OCI-LY1 (cell line): ENCODE measurements around the gene TUT7.

Experiments used
- H2AFZ ChIP-seq: fragments of 200-600 bp; sonication (generic), shearing (Covaris generic); 2 replicates; pipeline ENCODE4 v1.6.0; 2014; ENCODE audit warnings: antibody characterized with exemption, mild to moderate bottlenecking, low read length
- H3F3A ChIP-seq: fragments of 200-600 bp; sonication (generic), shearing (Covaris generic); 2 replicates; pipeline ENCODE4 v1.6.0; 2014; ENCODE audit warnings: mild to moderate bottlenecking, antibody characterized with exemption, low read length, moderate library complexity; ENCODE audit not compliant: insufficient read depth
- H3K27ac ChIP-seq: fragments of 200-600 bp; sonication (generic); 2 replicates; pipeline ENCODE4 v1.5.1; 2014; ENCODE audit warnings: low read length, mixed run types, mild to moderate bottlenecking, low read depth; ENCODE audit not compliant: poor library complexity, severe bottlenecking
- H3K27me3 ChIP-seq: fragments of 200-600 bp; sonication (generic); 2 replicates; pipeline ENCODE4 v1.6.0; 2014; ENCODE audit warnings: antibody characterized with exemption, mild to moderate bottlenecking, low read length, moderate library complexity; ENCODE audit not compliant: insufficient read depth
- H3K36me3 ChIP-seq: fragments of 200-600 bp; sonication (generic); 2 replicates; pipeline ENCODE4 v1.6.1; 2014; ENCODE audit warnings: mild to moderate bottlenecking, antibody characterized with exemption, low read length, moderate library complexity, mixed read lengths; ENCODE audit not compliant: insufficient read depth
- H3K4me1 ChIP-seq: fragments of 200-600 bp; sonication (generic); 2 replicates; pipeline ENCODE4 v1.5.1; 2014; ENCODE audit warnings: mild to moderate bottlenecking, low read length, moderate library complexity; ENCODE audit not compliant: insufficient read depth, severe bottlenecking
- H3K4me2 ChIP-seq: fragments of 200-600 bp; sonication (generic), shearing (Covaris generic); 2 replicates; pipeline ENCODE4 v1.6.1; 2014; ENCODE audit warnings: low read length
- H3K4me3 ChIP-seq: fragments of 200-600 bp; sonication (generic); 2 replicates; pipeline ENCODE4 v1.5.1; 2014; ENCODE audit warnings: low read length, low read depth, mild to moderate bottlenecking, mixed read lengths; ENCODE audit not compliant: poor library complexity, severe bottlenecking
- H3K79me2 ChIP-seq: fragments of 200-600 bp; shearing (Covaris generic); 2 replicates; pipeline ENCODE4 v1.6.1; 2016; ENCODE audit warnings: mixed run types, low read length, mixed read lengths; ENCODE audit not compliant: insufficient read depth
- H3K9ac ChIP-seq: fragments of 200-600 bp; sonication (generic), shearing (Covaris generic); 2 replicates; pipeline ENCODE4 v1.6.1; 2014; ENCODE audit warnings: mild to moderate bottlenecking, low read length, mixed read lengths
- H3K9me2 ChIP-seq: fragments of 200-600 bp; sonication (generic), shearing (Covaris generic); 2 replicates; pipeline ENCODE4 v1.6.1; 2014; ENCODE audit warnings: low read depth, mild to moderate bottlenecking, low read length, mixed read lengths
- H3K9me3 ChIP-seq: fragments of 200-600 bp; shearing (Covaris generic); 2 replicates; pipeline ENCODE4 v1.6.1; 2014; ENCODE audit warnings: low read length, mixed read lengths
- H4K20me1 ChIP-seq: fragments of 200-600 bp; sonication (generic), shearing (Covaris generic); 2 replicates; pipeline ENCODE4 v1.6.0; 2016; ENCODE audit warnings: mild to moderate bottlenecking, low read length; ENCODE audit not compliant: insufficient read depth
- EZH2 ChIP-seq: fragments of 200-600 bp; sonication (generic), shearing (Covaris generic); IDR thresholded peaks from 2 replicates; pipeline ENCODE4 v1.8.0; 2017; ENCODE audit warnings: borderline replicate concordance, mixed run types, mild to moderate bottlenecking, antibody characterized with exemption, low read length, moderate library complexity, mixed read lengths
- TF ChIP-seq, protein P1 (sequence below): fragments of 200-600 bp; sonication (generic), shearing (Covaris generic); IDR thresholded peaks from 2 replicates; pipeline ENCODE4 v1.5.1; 2017; ENCODE audit warnings: mild to moderate bottlenecking, antibody characterized with exemption, low read length, moderate library complexity, mixed read lengths

Gene TUT7

DNA sequence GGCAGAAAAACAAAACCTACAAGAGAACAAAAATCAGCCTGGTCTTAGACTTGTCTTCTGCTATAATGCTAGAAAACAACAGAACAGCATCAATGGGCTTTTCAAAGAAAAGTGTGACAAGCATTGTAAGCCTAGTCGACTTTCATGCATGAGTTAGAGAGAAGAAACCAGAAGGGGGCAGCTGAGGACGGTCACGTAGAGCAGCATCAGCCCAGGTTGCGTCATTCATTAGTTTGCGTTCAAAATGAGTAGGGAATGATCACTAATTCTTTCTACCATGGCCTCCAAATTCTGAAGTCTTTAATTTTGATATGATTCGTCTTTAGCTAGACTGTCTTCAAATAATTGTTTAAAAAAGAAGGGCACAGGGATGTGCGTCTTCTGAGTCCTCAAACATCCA lies 67.2 kb downstream of the TUT7 start:
- H3K9me2 ChIP-seq = no peaks in the 10 kb centered on the region
- H3K27me3 ChIP-seq = no peaks in the 10 kb centered on the region
- no peak overlapping the region for H2AFZ ChIP-seq
- H3K36me3 ChIP-seq = peaks cover 15% of the 10 kb centered on the region; the same call in 1 of the 2 replicates
- H3F3A ChIP-seq = no peaks in the 10 kb centered on the region
- H3K9ac ChIP-seq = no peak overlapping the region; the same call in 1 of the 2 replicates
- H3K4me2 ChIP-seq = no peak overlapping the region; the same call in 1 of the 2 replicates
- TF ChIP-seq EZH2 = no peak
- TF ChIP-seq, protein P1, sequence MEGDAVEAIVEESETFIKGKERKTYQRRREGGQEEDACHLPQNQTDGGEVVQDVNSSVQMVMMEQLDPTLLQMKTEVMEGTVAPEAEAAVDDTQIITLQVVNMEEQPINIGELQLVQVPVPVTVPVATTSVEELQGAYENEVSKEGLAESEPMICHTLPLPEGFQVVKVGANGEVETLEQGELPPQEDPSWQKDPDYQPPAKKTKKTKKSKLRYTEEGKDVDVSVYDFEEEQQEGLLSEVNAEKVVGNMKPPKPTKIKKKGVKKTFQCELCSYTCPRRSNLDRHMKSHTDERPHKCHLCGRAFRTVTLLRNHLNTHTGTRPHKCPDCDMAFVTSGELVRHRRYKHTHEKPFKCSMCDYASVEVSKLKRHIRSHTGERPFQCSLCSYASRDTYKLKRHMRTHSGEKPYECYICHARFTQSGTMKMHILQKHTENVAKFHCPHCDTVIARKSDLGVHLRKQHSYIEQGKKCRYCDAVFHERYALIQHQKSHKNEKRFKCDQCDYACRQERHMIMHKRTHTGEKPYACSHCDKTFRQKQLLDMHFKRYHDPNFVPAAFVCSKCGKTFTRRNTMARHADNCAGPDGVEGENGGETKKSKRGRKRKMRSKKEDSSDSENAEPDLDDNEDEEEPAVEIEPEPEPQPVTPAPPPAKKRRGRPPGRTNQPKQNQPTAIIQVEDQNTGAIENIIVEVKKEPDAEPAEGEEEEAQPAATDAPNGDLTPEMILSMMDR = peak; percentile 63; the same call in 1 of the 2 replicates
- no peaks in the 10 kb centered on the region for H3K79me2 ChIP-seq
- H3K9me3 ChIP-seq = no peaks in the 10 kb centered on the region
- H3K4me3 ChIP-seq = no peak overlapping the region
- no peaks in the 10 kb centered on the region for H4K20me1 ChIP-seq
- H3K27ac ChIP-seq = peak overlapping the region; percentile 58
- H3K4me1 ChIP-seq = peaks cover 43% of the 10 kb centered on the region

DNA sequence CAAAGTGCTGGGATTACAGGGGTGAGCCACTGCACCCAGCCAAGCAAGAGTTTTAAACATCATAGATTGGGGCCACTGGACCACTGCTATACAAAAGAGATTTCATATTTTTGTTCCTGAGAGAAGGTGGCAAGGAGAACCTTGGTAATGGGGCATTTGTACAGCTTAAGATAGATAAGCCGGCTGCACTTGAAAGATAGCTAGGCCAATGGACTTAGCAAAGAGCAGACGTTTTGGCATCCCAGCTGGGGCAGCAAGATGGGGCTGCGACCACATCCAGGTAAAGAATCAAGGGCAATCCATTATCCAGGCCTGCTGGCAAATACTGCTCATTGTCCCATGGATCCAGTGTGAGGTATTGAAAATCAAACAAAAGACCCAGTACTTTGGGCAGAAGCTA lies 67.9 kb downstream of the TUT7 start:
- Histone ChIP-seq H2AFZ (no peak overlapping the region), H3K9me2 (no peaks in the 10 kb centered on the region), H3K4me3 (no peak overlapping the region), H3F3A (no peaks in the 10 kb centered on the region), H3K4me2 (no peak overlapping the region), H4K20me1 (no peaks in the 10 kb centered on the region), H3K9ac (no peak overlapping the region; the same call in 1 of the 2 replicates), H3K9me3 (no peaks in the 10 kb centered on the region), H3K79me2 (peaks cover 4% of the 10 kb centered on the region), H3K4me1 (peaks cover 44% of the 10 kb centered on the region), H3K27ac (peak overlapping the region; percentile 58), H3K36me3 (peaks cover 15% of the 10 kb centered on the region; the same call in 1 of the 2 replicates), H3K27me3 (no peaks in the 10 kb centered on the region)
- TF ChIP-seq EZH2 = no peak
- TF ChIP-seq, protein P1 = no peak

DNA sequence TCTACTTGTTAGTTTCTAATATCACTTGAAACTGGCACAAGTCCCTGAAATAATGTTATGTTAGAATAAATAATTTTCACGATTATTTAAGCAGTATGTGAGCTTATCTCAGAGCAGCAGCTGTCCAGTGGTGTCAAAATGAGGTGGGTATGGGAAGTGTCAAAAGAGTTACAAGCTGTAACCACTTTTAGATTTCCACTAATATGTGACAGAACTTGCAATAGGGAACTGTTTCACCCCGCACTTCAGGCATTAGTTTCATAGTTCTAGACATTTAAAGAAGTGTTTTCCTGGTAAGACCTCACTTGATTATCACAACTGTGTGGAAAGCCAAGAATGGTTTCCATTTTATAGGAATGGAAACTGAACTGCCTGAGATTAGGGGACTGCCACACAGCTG lies 68.9 kb downstream of the TUT7 start:
- TF ChIP-seq EZH2 = no peak
- TF ChIP-seq, protein P1 = no peak
- Histone ChIP-seq H3K27me3 (no peaks in the 10 kb centered on the region), H3K27ac (peak overlapping the region; percentile 48), H3F3A (no peaks in the 10 kb centered on the region), H4K20me1 (no peaks in the 10 kb centered on the region), H3K4me3 (no peak overlapping the region), H3K9me3 (no peaks in the 10 kb centered on the region), H3K4me1 (peaks cover 54% of the 10 kb centered on the region), H3K9me2 (no peaks in the 10 kb centered on the region), H3K79me2 (peaks cover 14% of the 10 kb centered on the region), H3K36me3 (peaks cover 15% of the 10 kb centered on the region; the same call in 1 of the 2 replicates), H3K9ac (no peak overlapping the region), H2AFZ (no peak overlapping the region), H3K4me2 (no peak overlapping the region)
